Left lung (tissue), 10 donors: ENCODE data around the gene TBL3. TPM values are rescaled to one million over a fixed set of nuclear protein-coding genes. Genes with fewer than 3 reads are reported as not detected.
A peak's percentile ranks its signal among the peaks of the same experiment; 100 is the strongest.

Experiments
- ATAC-seq: fragments of 200-7000 bp; cut with Tn5 transposase; one replicate; pipeline ENCODE4 v1.9.1; 2020; ENCODE audit warnings: moderate library complexity
- DNase-seq, 4 donors: peaks; one replicate each; pipeline ENCODE4 v3.0.0-alpha.2; 2013 to 2020
- H3K27ac ChIP-seq, 2 donors: fragments of 200-600 bp; sonication (generic) in 1 of 2; one replicate each; pipeline versions ENCODE4 v1.5.0 to v1.8.0; 2020 to 2021
- H3K27me3 ChIP-seq, 2 donors: fragments of 200-600 bp; sonication (generic) in 1 of 2; one replicate each; pipeline versions ENCODE4 v1.5.0 to v1.8.0; 2020 to 2021
- H3K36me3 ChIP-seq, 2 donors: fragments of 200-600 bp; sonication (generic) in 1 of 2; one replicate each; pipeline versions ENCODE4 v1.5.0 to v1.8.0; 2020 to 2021
- H3K4me1 ChIP-seq, 2 donors: fragments of 200-600 bp; one replicate each; pipeline ENCODE4 v1.8.0; 2021
- H3K4me3 ChIP-seq, 2 donors: fragments of 200-600 bp; sonication (generic) in 1 of 2; one replicate each; pipeline versions ENCODE4 v1.5.0 to v1.8.0; 2020 to 2021; ENCODE audit warnings: mild to moderate bottlenecking in 1 of 2
- H3K9me3 ChIP-seq, 2 donors: fragments of 200-600 bp; sonication (generic) in 1 of 2; one replicate each; pipeline versions ENCODE4 v1.5.0 to v1.8.0; 2020 to 2021
- intact Hi-C, 2 donors: fragments of 100-400 bp; cut with DNase I; formaldehyde crosslinking; loops; one replicate each; pipeline versions ENCODE4 v1.11.2 to v1.14.2; 2022
- polyA plus RNA-seq, 6 donors: library from polyadenylated mRNA; unstranded; fragments of 120-200 nt; gene quantifications; one replicate each; pipeline ENCODE4 v1.2.1, GENCODE V29; 2013; ENCODE audit not compliant: insufficient read length in 6 of 6
- total RNA-seq, 2 donors: library from RNA; stranded (reverse); fragmentation: NEBNext Ultra II Directional; extraction: Animal tissue kit (Norgen Biotek cat#: 25700); gene quantifications; one replicate each; pipeline ENCODE4 v1.2.1, GENCODE V29; 2021
- TF ChIP-seq, protein P1 (sequence below), 2 donors: fragments of 200-600 bp; sonication (generic) in 1 of 2; IDR thresholded peaks; one replicate each; pipeline versions ENCODE4 v1.5.0 to v1.8.0; 2021; ENCODE audit warnings: antibody characterized with exemption in 2 of 2
- donor health status: DM: no; HTN: yes; CAD: no.
- donor health status: DM: no; HTN: no; CAD: no.

Gene TBL3
- total and polyA plus RNA-seq, 8 donors: 25.8 to 38.8 (median 31.0) TPM

DNA sequence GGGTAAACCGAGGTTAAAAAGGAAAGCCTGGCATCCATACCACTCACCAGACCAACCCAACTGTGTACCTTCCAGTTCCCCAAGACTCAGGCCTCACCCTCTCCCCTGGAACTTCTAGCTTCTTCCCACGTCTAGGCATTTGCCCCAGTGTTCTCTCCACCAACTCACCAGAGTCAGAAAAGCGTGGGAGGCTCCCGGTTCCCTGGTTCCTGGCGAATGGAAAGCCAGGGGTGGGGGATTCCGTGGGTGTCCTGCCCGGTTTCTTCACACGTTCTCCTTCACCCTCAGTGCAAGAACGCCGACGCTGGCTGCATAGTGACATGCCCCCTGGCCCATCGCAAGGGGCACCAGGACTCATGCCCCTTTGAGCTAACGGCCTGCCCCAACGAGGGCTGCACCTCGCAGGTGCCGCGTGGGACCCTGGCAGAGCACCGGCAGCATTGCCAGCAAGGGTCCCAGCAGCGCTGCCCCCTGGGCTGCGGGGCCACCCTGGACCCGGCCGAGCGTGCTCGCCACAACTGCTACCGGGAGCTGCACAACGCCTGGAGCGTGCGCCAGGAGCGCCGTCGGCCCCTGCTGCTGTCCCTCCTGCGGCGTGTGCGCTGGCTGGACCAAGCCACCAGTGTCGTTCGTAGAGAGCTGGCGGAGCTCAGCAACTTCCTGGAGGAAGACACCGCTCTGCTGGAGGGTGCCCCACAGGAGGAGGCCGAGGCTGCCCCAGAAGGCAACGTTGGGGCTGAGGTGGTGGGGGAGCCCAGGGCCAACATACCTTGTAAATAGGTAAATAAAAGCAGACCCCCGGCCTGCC is 3.5 kb upstream of the TBL3 start:
- no peak for ATAC-seq
- H3K9me3 ChIP-seq: no peaks in the 10 kb centered on the region
- H3K27me3 ChIP-seq: no peaks in the 10 kb centered on the region
- TF ChIP-seq, protein P1, sequence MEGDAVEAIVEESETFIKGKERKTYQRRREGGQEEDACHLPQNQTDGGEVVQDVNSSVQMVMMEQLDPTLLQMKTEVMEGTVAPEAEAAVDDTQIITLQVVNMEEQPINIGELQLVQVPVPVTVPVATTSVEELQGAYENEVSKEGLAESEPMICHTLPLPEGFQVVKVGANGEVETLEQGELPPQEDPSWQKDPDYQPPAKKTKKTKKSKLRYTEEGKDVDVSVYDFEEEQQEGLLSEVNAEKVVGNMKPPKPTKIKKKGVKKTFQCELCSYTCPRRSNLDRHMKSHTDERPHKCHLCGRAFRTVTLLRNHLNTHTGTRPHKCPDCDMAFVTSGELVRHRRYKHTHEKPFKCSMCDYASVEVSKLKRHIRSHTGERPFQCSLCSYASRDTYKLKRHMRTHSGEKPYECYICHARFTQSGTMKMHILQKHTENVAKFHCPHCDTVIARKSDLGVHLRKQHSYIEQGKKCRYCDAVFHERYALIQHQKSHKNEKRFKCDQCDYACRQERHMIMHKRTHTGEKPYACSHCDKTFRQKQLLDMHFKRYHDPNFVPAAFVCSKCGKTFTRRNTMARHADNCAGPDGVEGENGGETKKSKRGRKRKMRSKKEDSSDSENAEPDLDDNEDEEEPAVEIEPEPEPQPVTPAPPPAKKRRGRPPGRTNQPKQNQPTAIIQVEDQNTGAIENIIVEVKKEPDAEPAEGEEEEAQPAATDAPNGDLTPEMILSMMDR (IDR thresholded peaks at IDR 0.05): no peak
- H3K36me3 ChIP-seq: peaks cover 0 to 5% of the 10 kb centered on the region in 2 donors
- intact Hi-C loops: no loop called here
- H3K4me3 ChIP-seq: no peak overlapping the region
- peak in 1 of 4 donors; percentile 71 for DNase-seq
- H3K4me1 ChIP-seq: peaks cover 29 to 44% of the 10 kb centered on the region in 2 donors
- no peak overlapping the region for H3K27ac ChIP-seq

DNA sequence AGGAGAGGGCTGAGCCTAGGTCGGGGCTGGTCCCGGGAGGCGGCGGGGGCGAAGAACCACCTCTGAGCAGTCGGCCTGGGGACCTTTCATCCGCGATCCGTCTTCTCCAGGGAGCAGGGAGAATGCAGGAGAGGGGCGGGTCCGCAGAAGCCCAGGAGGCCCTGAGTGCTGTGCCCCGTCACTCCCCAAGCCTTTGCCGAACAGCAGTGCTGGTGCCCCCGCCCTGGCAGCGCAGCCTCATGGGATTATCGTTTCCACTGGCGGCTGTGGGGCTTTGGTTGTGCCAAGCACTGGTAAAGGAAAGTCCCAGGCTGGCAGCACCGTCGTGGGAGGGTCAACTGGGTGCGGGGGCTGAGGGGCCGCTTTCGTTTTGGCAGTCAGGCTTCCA is 631 bp downstream of the TBL3 start:
- peak overlapping the region; percentile 98 to 99 for H3K4me3 ChIP-seq
- H3K4me1 ChIP-seq: peaks cover 17 to 25% of the 10 kb centered on the region in 2 donors
- peaks cover 0 to 2% of the 10 kb centered on the region in 2 donors for H3K27me3 ChIP-seq
- DNase-seq (peak in 1 of 4 donors; percentile 76), ATAC-seq (peak; percentile 13)
- peaks cover 0 to 37% of the 10 kb centered on the region in 2 donors for H3K36me3 ChIP-seq
- H3K9me3 ChIP-seq: no peaks in the 10 kb centered on the region
- TF ChIP-seq, protein P1 (IDR thresholded peaks at IDR 0.05): no peak
- intact Hi-C loops: no loop called here
- peak overlapping the region in 1 of 2 donors; percentile 97 for H3K27ac ChIP-seq

DNA sequence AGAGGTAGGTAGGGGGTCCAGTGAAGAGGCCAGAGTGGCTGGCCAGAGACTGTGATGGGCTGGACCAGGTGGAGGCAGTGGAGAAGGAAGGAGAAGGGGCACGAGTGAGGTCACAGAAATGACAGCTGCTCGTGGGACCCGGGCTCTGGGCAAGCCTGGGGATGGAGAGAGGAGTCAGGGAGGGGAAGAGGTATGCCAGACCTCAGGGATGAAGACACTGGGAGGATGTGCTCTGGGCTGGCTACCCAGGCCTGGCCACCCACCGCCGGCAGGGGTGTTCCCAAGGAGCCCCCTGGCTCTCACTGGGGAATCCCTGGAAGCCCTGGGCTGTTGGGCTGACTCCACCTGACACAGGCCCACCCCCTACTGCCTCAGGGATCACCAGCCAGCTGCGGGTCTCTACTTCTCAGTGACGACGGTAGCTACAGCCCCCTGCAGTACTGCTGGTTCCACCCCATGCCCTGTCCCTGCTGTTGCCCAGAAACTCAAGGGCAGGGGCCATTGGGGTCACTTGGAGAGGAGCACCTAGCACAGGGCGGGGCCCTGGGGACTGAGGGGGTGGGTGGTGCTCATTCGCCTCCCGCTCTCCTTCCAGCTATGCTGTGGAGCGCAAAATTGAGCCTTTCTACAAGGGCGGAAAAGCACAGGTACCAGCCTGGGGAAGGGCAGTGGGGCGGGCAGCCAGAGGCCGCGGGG is 1.8 kb downstream of the TBL3 start:
- H3K27me3 ChIP-seq: peaks cover 0 to 13% of the 10 kb centered on the region in 2 donors
- H3K36me3 ChIP-seq: peaks cover 0 to 48% of the 10 kb centered on the region in 2 donors
- ATAC-seq (no peak), DNase-seq (no peak)
- H3K4me3 ChIP-seq: no peak overlapping the region
- no peak overlapping the region for H3K27ac ChIP-seq
- H3K9me3 ChIP-seq: no peaks in the 10 kb centered on the region
- peaks cover 17 to 25% of the 10 kb centered on the region in 2 donors for H3K4me1 ChIP-seq
- TF ChIP-seq, protein P1 (IDR thresholded peaks at IDR 0.05): no peak
- intact Hi-C loops: no loop called here

DNA sequence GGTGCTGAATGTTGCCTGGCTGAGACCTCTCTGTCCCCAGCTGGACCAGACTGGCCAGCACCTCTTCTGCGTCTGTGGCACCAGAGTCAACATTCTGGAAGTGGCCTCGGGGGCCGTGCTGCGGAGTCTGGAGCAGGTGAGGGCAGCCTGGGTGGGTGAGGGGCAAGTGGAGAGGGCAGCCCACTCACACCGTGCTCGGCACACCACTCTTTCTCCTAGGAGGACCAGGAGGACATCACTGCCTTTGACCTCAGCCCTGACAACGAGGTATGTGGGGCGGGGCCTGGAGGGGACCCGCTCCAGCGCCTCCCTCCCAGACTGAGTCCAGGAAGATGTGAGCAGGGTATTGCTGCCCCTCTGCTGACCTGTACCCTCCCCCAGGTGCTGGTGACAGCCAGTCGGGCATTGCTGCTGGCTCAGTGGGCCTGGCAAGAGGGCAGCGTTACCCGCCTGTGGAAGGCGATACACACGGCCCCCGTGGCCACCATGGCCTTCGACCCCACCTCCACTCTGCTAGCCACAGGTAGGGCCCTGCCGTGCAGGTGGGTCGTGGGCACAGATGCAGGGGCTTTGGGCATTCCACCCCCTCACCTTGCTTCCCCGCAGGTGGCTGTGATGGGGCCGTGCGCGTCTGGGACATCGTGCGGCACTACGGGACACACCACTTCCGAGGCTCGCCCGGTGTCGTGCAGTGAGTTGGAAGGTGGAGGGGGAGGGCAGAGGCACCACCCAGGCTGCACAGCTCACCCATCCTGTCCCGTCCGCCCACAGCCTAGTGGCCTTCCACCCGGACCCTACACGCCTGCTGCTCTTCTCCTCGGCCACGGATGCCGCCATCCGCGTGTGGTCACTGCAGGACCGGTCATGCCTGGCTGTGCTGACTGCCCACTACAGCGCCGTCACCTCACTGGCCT is 2.6 kb downstream of the TBL3 start:
- TF ChIP-seq, protein P1 (IDR thresholded peaks at IDR 0.05): no peak
- peaks cover 0 to 56% of the 10 kb centered on the region in 2 donors for H3K36me3 ChIP-seq
- no peak overlapping the region for H3K4me3 ChIP-seq
- no peak for ATAC-seq
- no peak overlapping the region for H3K27ac ChIP-seq
- peaks cover 3 to 21% of the 10 kb centered on the region in 2 donors for H3K27me3 ChIP-seq
- H3K4me1 ChIP-seq: peaks cover 17 to 34% of the 10 kb centered on the region in 2 donors
- no peaks in the 10 kb centered on the region for H3K9me3 ChIP-seq
- DNase-seq: peak in 1 of 4 donors; percentile 75
- intact Hi-C loops: no loop called here
